Inflammatory macrophage treated with lipopolysaccharide for 4 hours (primary cell): ENCODE data around the gene TTC28.

Source experiments
- DNase-seq: peaks from one replicate; pipeline ENCODE4 v3.0.0-alpha.2; 2020

TTC28 gene

DNA sequence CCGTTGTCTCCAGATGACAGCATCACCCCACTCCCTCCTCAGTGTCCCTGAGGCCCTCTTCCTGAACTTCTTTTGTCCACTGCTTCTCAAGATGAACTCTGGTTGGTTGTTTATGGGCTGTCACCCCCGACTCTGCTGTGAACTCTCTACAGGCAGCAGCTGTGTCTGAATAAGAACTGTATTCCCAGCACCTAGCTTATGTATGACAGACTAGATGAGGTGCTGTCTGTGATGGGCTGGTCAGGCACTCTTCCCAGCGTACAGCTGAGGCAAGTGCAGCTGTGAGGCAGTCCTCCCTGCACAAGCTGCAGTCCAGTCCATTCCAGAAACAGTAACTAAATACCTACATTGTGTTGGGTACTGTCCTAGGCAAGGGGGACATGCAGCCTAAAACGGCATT, 649.2 kb downstream of the TTC28 start:
- no peak for DNase-seq

DNA sequence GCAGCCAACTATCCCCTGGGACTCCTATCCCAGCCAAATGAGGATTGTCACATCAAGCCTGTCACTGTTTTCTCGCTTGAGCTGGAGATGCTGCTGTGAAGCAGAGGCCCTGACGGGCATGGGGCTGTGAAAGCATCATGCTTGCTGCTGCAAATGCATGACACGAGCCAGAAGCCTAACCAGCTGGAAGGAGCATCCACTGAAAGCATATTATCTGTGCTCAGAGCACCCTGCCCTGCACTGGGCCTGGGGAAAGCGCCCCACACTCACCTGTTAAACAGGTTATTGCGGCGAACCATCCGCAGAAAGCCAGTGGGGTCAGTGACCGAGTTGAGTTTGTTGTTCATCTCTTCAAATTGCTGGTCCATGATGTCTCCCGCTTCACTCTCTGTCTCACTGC, 649.7 kb downstream of the TTC28 start:
- DNase-seq: no peak

DNA sequence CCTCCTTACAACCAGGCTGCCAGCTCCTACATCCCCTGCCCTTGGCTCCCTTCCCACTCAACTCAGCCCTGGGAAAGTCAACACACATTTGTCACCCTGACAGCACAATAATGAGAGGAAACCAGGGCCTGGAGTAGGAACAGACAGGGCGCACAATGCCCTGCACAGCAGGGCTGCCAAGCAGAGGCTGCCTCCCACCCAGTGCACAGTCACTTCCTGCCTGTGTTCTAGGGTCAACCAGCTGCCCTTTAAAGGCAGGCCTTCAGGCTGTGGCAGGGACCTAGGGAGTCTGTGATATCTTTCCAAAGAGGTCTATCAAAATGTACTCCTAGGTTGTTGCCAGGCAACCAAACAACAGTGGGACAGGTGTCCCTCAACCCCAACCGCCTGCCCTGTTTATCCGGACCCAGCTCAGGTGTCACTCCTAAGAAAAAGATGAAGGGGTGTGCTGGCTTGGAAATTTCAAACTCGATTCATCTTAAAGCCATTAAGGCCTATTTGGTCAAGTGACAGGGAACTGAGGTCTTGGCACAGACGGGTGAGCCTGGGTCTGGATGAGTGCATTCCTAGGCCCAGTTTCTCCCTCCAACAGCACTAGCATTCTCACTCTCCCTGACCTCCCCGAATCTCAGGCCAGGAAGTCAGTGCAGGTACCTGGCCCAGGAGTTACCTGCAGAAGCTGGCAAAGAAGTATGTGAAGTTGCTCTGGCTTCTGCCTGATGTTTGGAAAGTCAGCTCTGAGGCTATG, 650.3 kb downstream of the TTC28 start:
- no peak for DNase-seq

DNA sequence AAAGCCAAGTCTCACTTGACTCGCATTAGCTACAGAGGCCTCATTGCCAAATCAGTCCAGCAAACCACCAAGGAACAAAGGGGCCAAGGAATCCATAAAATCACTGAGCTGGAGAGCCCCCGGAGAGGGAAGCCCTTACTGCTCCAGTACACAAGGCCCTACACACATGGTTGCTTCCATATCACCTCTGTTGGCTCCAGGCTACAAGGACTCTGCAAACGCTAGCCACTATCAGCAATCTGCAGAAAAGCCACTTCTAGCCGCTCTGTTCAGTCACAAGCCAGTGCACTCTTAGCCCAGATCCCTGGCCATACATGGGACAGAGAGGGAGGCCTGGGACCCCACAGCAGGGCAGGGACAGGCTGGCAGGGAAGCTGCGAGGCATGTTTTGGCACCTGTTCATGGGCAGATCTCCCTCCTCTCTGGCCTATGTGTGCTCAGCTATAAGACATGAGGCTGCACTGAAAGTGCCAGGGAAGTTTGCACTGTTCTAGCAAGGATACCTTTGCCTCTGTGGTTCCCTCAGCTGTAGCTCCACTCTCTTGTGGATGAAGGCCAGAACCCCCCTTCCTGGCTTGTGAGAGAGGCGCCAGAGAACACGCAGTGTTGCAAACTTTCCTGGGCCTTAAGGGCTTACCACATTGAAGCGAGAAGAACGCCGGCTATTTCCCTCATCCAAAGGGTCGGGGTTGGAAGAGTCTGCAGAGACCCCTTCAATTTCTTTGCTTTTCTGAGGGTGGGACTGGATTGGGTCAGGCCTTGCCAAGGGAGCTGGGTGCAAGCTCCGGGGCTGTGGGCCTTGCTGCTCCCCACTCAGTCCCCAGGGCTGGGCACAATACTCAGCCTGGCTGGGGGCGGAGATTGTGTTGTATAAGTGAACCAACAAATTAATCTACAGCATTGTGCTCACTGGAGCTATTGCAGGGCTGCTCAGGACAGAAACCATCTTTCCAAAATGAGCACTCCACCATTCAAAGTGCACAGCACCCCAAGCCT, 651.9 kb downstream of the TTC28 start:
- DNase-seq: no peak

DNA sequence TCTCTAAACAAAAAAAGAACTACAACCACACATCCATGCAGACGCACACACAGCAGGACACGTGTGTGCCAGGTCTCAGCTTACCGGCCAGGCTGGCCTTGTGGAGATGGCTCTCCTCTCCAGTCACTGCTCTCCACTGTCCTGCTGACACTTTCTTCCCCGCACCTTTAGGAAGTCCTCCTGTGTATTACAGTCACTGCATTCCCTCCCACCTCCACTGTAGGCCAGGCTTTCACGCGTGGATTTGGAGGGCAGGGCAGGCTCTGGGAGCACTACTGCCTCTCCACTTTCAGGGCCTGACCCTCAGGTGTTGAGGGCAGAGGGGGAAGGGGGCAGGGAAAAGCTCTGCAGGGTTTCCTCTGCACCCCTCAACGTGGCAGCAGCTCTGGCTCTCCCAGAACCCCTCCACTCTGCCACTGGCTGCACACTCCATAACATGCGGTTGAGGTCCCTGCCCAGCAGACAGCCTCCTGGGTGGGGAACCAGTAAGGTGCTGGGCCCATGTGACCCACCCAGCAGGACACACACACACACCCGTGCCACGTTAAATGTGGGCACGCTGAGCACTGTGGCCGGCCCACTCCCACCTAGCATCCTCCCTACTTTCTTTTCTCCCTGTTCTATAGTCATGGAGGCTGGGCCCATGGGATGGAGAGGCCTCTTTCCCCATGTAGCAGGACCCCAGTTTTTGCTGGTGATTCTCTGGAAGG, 653.6 kb downstream of the TTC28 start:
- DNase-seq: no peak

DNA sequence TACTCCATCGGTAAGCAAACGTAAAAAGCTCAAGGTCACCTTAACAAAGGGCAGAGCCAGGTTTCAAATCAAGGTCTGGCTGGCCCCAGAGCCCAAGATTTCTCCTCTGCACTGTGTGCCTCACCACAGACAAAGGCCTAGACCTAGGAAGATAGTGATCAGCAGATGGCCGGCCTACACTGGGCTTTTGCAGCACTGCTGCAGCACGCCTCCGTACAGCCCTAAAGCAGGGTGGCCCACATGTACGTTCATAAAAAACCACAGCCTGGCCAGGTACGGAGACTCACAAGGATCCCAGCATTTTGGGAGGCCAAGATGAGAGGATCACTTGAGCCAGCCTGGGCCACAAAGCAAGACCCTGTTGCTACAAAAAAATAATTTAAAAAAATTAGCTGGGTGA, 654.3 kb downstream of the TTC28 start:
- DNase-seq: no peak

DNA sequence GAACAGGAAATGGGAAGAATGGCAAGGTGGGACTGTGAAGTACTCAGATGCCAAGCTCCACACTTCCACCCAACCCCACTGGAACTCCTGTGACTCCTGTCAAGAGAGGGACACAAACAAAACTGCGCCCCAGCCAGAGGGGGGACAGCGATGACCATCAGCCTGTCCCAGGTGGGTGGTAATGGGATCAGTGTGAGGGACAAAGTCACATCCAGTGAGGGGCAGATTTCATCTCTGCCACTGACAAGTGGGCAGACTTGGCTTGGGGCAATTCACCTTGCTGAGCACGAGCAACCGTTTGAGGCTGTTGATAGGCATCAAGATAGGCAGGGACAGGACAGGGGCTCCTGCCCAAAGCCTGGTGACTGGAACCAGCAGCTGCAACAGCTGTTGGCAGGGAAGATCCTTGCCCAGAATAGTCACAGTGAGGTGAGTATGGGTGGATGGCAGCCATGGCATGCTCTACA, 655.2 kb downstream of the TTC28 start:
- DNase-seq: no peak

DNA sequence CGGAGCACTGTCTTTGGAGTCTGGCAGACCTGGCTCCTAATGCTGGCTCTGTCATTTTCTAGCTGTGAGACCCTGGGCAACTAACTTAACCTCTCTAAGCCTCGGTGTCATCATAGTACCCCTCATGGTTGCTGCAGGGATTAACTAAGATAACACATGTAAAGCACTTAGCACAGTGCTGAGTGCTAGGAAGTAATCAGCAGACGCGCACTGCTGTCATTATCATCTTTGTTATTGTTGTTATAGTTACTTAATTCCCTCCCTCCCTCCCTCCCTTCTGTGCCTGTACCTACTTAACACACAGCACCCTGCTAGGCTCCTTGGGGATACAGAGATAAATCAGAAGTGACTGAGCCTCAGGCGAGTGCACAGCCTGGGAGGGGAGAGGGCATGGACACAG, 655.9 kb downstream of the TTC28 start:
- DNase-seq: no peak

DNA sequence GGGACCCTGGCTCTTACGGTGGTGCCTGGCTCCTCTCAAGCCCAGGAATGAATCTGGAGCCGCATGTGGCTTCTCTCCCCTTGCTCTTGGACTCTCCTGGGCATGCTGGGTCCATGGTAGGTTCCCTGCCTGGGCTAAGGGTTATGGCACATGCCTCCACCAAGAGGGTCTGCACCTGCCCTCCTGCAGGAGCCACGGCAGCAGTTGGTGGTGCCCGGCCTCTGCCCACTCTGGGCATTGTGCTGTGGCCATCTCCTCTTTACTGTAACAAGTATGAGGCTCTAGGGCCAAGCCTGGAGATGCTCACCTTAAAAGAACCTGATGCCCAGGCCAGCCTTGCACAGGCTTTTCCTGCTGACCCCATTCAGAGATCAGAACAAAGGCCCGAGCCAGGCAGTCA, 656.6 kb downstream of the TTC28 start:
- DNase-seq: no peak

DNA sequence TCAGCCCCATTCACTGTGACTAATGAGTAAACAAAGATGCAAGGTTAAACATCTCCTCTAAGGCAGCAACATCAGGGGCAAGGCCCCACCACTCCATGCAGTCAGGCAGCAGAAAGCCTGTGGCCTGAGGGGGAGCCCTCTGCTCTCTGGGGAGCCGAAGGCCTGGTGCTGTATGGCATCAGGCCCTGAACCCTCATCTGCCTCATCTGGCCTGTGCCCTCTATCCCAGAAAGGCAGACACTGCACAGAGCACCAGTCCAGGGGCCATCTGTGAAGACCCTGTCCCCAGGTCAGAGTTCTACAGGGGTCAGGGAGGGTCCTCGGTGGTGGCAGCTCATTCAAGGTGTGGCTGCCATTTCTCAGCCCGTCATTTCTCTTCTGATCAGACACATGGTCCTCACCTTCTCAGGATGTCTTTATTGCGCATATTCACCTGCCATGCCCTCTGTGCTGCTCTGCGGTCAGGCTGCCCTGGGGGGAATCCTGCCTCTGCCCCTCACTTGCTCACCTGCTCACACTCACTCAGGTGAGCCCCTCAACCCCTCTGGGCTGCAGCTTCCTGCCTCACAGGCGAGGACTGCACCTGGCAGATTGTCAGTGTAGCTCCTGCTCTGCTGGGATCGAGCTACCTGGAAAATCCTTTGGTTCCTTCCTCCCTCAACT, 657.5 kb downstream of the TTC28 start:
- DNase-seq: no peak

DNA sequence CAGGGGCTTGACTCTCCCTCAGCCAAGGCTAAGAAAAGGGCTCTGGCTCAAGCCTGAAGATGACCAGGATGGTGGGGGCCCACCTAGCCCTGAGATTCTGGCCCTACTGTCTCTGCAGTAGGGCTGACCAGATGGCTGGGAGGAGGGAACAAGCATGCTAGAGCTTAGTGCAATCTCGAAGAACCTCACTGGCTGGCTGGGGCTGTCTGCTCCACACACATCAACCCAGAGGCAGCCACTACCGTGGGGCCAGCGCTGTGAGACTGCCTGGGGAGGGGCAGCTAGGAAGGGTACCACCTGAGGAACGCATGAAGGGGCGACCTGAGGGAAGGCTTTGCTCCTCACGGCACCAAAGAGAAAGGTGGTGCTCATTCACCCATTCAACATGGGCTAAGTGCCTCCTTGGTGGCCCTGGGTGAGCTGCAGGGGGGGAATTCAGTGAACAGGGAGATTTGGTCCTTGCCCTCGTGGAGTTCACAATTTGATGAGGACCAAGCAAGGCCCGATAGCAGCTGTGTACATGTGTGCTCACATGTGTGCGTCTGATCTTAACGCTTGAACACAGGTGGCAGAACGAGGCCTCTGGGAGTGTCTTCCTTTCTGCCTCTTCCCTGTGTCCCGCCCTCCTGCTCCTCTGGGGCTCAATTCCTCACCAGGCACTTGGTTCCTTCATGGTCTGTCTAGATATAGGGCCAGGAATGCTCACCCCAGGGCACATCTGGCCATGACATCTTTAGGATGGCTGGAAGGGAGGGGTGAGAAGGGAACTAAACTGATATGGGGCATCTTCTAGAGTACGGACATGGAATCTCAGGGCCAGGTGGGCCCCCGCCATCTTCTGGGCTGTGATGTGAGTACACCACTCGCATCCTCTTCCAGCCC, 658.3 kb downstream of the TTC28 start:
- DNase-seq: no peak

DNA sequence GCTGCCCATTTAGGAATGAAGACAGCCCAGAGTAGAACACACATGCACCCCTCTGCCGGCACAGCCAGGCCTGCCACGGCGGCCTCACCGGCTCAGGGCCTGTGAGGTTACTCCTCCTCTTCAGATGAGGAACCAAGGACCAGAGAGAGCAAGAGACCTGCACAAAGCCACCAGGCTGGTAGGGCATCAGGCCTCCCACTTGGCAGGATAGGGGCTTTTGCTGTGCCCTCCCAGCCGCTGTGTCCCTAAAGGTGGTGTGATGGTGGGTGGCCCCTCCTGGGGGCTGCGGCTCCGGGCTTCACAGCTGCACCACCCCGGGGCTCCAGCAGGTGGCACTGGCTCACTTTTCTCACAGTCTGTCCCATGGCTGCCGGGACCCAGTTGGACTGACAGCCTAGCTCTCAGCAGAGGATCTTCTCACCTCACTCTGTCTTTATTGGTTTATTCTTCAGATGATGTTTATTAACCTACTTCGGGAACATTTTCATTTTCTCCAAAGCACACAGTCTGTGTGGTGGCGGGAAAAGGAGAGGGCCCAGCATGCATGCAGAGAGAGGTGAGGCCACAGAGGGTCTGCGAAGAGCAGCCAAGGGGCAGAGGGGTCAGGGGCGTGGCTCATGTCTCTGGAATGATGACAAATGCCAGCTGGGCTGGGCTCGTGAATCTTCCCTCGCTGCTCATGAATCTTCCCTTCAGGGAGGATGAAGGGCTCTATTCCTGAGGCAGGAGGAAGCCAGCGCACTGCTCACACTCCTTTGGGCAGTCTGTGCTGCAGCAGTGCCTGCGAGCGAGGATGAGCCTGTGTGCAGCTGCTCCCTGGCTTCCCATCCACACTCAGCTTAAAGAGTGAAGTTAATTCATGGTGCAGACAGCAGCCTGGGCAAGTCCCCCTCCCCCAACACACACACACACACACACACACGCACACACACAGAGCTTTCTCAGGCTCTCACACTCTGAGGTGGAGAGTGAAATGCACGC, 659.5 kb downstream of the TTC28 start:
- peak; percentile 16 for DNase-seq

DNA sequence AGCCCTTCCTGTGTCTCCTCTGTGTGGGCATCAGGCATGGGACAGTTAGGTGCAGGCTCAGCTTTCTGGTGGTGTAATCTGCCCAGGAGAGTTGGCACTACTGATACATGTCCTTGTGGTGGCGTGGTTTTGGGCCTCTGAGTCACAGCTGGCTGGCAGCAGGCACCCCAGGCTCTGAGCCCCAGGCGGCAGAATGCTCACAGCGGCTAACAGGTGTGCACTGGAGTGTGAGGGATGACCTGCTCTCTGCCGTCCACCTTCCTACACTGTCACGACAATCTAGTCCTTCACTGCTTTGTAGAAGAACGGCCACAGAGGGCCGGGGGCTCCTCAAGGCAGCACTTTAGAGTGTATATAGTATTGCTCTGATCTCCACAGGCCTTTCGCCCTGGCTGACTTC, 660.3 kb downstream of the TTC28 start:
- DNase-seq: no peak

DNA sequence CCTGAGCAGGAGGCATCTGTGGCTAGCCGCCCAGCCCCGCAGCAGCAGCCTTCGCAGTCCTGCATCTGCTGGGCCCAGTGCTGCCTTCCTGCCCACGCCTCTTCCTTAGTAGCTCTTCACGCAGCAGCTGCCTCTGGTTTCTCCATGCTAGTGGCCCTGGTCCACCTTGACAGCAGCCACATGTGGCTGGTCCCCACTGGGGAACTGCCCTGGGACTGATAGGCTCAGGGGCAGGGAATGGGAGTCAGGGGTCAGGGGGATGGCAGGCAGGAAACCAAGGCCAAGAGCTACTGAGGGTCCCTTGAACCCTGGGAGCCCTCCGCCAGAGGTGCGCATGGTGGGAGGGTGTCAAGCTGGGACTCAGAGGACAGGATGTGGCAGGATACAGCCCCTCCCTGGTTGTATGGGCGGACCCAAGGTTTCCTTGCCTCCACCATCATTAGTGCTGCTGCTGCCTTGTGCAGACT, 661.1 kb downstream of the TTC28 start:
- DNase-seq: no peak

DNA sequence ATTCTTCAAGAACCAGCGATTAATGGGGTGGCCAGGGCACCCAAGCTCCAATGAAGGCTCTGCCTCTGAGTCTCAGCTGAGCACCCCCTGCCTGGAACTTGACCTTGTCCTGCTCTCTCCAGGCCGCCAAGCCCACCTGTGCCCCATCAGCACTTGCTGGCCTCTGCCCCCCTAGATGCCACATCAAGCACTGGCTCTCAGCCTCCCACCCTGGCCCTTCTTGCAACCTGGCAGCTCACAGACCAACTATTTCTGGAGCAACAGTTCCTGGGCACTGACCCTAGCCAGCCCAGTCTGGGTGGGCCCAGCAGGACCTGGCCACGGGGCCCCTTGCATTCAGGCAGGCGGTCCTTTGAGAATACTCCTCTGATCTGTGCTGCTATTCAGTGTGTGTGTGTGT, 661.8 kb downstream of the TTC28 start:
- DNase-seq: no peak

DNA sequence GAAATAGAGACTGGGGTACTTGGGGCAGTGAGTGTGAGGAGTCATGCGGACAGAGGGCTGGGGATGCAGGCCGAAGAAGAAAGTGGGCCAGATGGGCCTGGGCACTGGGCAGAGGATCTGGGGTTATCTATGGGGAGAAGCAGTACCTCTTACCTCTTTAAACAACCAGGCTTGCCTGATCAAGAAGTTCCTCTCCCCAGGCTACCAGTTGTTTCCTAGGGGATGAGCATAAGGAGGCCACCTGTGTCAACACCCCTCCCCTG, 662.2 kb downstream of the TTC28 start:
- DNase-seq: no peak

DNA sequence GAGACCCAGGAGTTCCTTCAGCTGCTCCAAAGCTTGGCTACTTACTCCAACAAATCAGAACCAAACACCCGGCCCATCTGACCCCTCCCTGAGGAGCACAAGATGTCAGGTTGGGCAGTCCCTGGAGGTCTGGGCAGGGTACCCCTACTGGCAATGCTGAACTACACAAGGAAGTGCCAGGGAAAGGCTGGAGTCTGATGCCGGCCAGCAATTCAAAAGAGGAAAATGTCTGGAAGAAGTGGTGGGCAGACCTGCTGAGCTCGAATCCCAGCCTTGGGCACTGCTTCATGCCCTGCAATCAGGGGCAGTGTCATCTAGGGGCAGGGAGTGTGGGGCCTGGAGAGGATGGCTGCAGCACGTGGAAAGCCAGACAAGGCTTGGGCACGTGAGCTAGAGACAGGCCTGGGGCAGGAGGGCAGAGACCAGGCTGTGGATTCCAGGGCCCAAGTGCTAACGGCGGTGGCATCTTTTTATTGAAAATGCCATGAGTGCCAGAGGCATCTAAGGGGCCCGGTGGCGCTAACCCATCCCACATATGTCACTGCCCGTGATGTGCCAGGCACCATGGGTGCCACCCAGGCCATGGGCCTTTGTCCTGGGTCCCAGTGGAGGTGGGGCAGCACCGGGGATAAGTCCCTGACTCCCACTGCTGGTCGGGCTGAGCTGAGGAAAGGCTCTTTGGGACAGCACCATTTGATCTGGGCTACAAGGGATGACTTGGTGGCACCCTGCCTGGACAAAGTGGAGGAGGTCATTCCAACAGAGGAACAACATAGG, 662.7 kb downstream of the TTC28 start:
- DNase-seq: no peak

DNA sequence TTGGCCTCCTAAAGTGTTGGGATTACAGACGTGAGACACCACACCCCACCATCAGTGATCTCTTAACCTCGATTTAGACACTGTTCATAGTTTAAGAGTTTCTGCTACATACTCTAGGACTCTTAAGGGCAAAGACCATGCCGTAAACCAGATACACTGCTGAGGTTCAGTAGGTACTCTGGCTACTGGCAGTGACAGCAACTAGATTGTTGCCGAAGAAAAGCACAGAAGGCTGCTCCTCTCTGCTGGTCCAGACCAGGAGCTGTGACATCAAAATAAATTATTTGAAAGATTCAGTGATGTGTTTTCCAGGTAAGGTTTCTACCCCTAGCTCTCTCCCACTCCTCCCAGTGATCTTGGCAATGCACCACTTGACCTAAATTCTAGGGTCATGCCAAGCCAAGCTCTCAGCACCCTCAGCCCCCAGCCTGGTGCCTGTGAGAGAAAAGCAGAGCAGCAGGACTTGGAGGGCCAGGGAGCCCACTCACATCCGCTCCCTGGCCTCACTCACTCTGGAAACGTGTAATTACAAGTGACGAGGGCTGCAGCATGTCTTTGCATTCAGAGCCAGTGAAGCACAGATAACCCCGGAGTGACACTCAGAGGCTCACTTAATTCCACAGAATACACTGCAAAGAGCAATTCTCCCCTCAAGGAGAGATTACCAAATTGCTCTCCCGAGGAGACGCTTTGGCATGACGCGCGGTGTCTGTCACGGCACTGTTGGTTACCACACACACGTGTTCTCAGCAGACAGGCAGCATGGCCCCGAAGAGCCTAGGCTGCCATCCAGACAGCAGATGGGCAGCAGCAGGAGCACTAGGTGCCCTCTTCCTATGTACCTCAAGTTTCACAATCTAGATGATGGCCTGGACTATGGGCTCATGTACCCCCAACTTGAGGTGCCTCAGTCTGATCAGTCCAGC, 663.7 kb downstream of the TTC28 start:
- no peak for DNase-seq

DNA sequence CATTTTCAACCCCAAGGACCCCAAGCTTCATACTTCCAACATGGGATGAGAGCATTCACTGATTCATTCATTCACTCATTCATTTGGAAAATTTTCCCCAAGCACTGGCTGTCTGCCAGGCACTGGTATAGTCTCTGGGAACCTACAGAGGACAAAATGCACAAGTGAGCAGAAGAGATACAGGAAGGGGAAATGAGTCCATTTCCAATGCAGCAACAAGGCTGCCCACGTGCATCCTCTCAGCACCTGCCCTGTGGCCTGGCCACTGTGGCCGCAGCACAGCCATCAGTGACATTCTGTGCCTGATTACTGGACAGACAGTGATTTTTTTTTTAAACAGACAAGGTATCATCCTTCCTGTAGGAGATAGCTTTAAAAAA, 664.6 kb downstream of the TTC28 start:
- no peak for DNase-seq
